ENCODE measurements around the gene ROPN1B.

The ROPN1B gene

GRCh38 chr3:126005951-126006350, 37.0 kb downstream of the ROPN1B start:
- no peak for DNase-seq (ENCODE audit: low read depth)

- no peak for DNase-seq (ENCODE audit: low read depth)
These were observed 39.2 kb downstream of the ROPN1B start for GRCh38 chr3:126008219-126008618.

GRCh38 chr3:126009181-126009580, 40.2 kb downstream of the ROPN1B start:
- no peak for DNase-seq (ENCODE audit: low read depth)

- DNase-seq (ENCODE audit: low read depth) = no peak
These were observed 44.8 kb downstream of the ROPN1B start for GRCh38 chr3:126013751-126014156.

GRCh38 chr3:126014252-126014651, 45.3 kb downstream of the ROPN1B start:
- DNase-seq (ENCODE audit: low read depth) = no peak

GRCh38 chr3:126015075-126015474, 46.1 kb downstream of the ROPN1B start:
- no peak for DNase-seq (ENCODE audit: low read depth)

GRCh38 chr3:126016616-126017015, 47.6 kb downstream of the ROPN1B start:
- no peak for DNase-seq (ENCODE audit: low read depth)

GRCh38 chr3:126017362-126017761, 48.4 kb downstream of the ROPN1B start:
- no peak for DNase-seq (ENCODE audit: low read depth)

GRCh38 chr3:126018545-126018944, 49.6 kb downstream of the ROPN1B start:
- no peak for DNase-seq (ENCODE audit: low read depth)

- no peak for DNase-seq (ENCODE audit: low read depth)
These were observed 50.0 kb downstream of the ROPN1B start for GRCh38 chr3:126018995-126019394.

GRCh38 chr3:126019683-126020082, 50.7 kb downstream of the ROPN1B start:
- no peak for DNase-seq (ENCODE audit: low read depth)

- no peak for DNase-seq (ENCODE audit: low read depth)
These were observed 52.2 kb downstream of the ROPN1B start for GRCh38 chr3:126021224-126021623.

- no peak for DNase-seq (ENCODE audit: low read depth)
These were observed 52.7 kb downstream of the ROPN1B start for GRCh38 chr3:126021702-126022101.

- no peak for DNase-seq (ENCODE audit: low read depth)
These were observed 53.9 kb downstream of the ROPN1B start for GRCh38 chr3:126022741-126023359.

- DNase-seq (ENCODE audit: low read depth) = no peak
These were observed 54.4 kb downstream of the ROPN1B start for GRCh38 chr3:126023390-126023789.

- DNase-seq (ENCODE audit: low read depth) = no peak
These were observed 55.3 kb downstream of the ROPN1B start for GRCh38 chr3:126024049-126024854.

- no peak for DNase-seq (ENCODE audit: low read depth)
These were observed 56.2 kb downstream of the ROPN1B start for GRCh38 chr3:126025116-126025729.

GRCh38 chr3:126025862-126026261, 56.9 kb downstream of the ROPN1B start:
- DNase-seq (ENCODE audit: low read depth) = no peak

GRCh38 chr3:126026277-126026751, 57.3 kb downstream of the ROPN1B start:
- no peak for DNase-seq (ENCODE audit: low read depth)

GRCh38 chr3:126026761-126027160, 57.8 kb downstream of the ROPN1B start:
- no peak for DNase-seq (ENCODE audit: low read depth)

- DNase-seq (ENCODE audit: low read depth) = no peak
These were observed 59.1 kb downstream of the ROPN1B start for GRCh38 chr3:126028096-126028495.

GRCh38 chr3:126029241-126029640, 60.3 kb downstream of the ROPN1B start:
- DNase-seq (ENCODE audit: low read depth) = no peak

- no peak for DNase-seq (ENCODE audit: low read depth)
These were observed 61.5 kb downstream of the ROPN1B start for GRCh38 chr3:126030455-126030854.

Data from activated T-cell treated with anti-CD3 and anti-CD28 coated beads for 48 hours (primary cell).